ENCODE measurements around the gene PPP1R13B.

DNA sequence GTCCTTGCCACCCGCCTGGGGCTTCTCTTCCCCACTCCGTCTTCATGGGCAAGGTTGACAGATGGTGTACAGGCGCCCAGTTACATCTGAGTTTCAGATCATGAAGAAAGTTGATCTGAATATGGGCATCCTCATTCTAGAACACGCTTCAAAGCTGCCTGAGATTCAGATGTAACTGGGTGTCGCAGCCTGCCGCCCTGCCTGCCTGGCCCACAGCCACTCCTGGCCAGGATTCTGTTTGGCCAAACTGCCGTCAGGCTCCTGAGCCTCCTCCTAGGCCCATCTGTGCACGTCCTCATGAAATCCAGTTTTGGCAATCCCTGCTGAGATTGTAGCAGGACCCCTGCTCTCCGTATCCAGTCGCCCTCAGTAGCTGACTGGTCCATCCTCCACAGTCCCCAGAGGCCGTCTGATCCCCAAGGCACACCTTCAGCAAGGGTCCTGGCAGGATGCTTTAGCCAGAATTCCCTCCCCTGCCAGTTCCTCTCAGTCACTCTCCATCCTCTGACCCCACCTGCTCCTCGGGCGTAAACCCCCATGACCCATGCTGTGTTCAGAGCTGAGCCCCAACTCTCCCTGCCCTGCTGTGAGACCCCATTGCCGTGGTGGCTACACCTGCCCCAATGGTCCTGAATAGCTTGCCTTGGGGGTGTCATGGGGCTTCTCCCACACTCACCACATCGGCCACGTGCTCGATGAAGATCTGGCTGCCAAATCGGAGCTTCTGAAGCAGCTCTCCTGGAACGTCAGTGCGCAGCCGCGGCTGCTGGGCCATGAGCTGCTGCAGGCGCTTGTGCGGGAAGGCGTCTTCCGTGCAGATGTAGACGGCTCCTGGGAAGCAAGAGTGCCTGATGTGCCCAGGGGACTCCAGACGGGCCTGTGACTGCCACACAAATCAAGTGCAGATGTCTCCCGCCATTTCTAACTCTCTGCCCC lies 144.6 kb downstream of the PPP1R13B start:
- TF ChIP-seq CTCF (IDR thresholded peaks at IDR 0.05) (no peak), POLR2A (IDR thresholded peaks at IDR 0.05) (no peak)
